AG04449 (cell line): Measurements from ENCODE around the gene LRMDA.

Experiments used
- CTCF ChIA-PET: fragments of 350-600 bp; formaldehyde crosslinking; extraction: SDS; loops from one replicate; lab custom pipeline; 2021; ENCODE audit warnings: antibody characterized with exemption; lab: Yijun Ruan, JAX
- POLR2A ChIA-PET: fragments of 400-600, 350-600 bp; formaldehyde crosslinking; extraction: SDS; loops from one replicate; lab custom pipeline; 2020; ENCODE audit warnings: antibody characterized with exemption, inconsistent platforms; lab: Yijun Ruan, JAX
- DNase-seq: peaks from one replicate; pipeline ENCODE4 v3.0.0-alpha.2; 2010; ENCODE audit warnings: low read depth, low spot score
- H3K4me3 ChIP-seq: 2 replicates; pipeline ENCODE4 v1.5.1; 2011; ENCODE audit warnings: low read depth, mild to moderate bottlenecking, control low read depth, low read length
- CTCF ChIP-seq: IDR thresholded peaks from one replicate; pipeline ENCODE4 v1.5.1; 2011; ENCODE audit warnings: mild to moderate bottlenecking, moderate library complexity, low read length, control low read depth, inconsistent platforms; ENCODE audit not compliant: insufficient read depth; ENCODE audit errors: missing control alignments

LRMDA gene

GRCh38 chr10:76282061-76283025 is 850.9 kb downstream of the LRMDA start:
- TF ChIP-seq CTCF, result no peak
- CTCF ChIA-PET, result interaction anchor here (0.9 to 1.1 kb wide), 2 partner anchors 16 to 94 kb away, joined by 3 read pairs; no protein-coding TSS in a partner anchor
- DNase-seq, result no peak

GRCh38 chr10:76284351-76284750 is 852.9 kb downstream of the LRMDA start:
- no peak for TF ChIP-seq CTCF
- ChIA-PET POLR2A (no interaction called here), CTCF (interaction anchor here (1.4 kb wide), 1 partner anchor 19 kb away, joined by 3 read pairs; no protein-coding TSS in a partner anchor)
- no peak for DNase-seq
- no peak overlapping the region for H3K4me3 ChIP-seq

More at GRCh38 chr10:76282061-76283025, 850.9 kb downstream of the LRMDA start:
- H3K4me3 ChIP-seq, result no peak overlapping the region
- POLR2A ChIA-PET, result no interaction called here

GRCh38 chr10:76285012-76285411 is 853.6 kb downstream of the LRMDA start:
- peak; percentile 72 for DNase-seq
- H3K4me3 ChIP-seq, result no peak overlapping the region
- ChIA-PET POLR2A (no interaction called here), CTCF (interaction anchor here (1.2 to 1.7 kb wide), 3 partner anchors 10 to 248 kb away, joined by 3 to 4 read pairs (median 4); no protein-coding TSS in a partner anchor)
- TF ChIP-seq CTCF, result no peak

- POLR2A ChIA-PET, result no interaction called here
- DNase-seq, result no peak
Observed at GRCh38 chr10:76285515-76285914, 854.1 kb downstream of the LRMDA start.

GRCh38 chr10:76286536-76286935 is 855.1 kb downstream of the LRMDA start:
- H3K4me3 ChIP-seq, result no peak overlapping the region
- no peak for DNase-seq
- CTCF ChIA-PET, result interaction anchor here (1.3 to 1.7 kb wide), 2 partner anchors 17 to 250 kb away, joined by 4 to 5 read pairs; no protein-coding TSS in a partner anchor
- TF ChIP-seq CTCF, result no peak
- POLR2A ChIA-PET, result no interaction called here

More at GRCh38 chr10:76285515-76285914, 854.1 kb downstream of the LRMDA start:
- H3K4me3 ChIP-seq, result no peak overlapping the region
- TF ChIP-seq CTCF, result no peak
- CTCF ChIA-PET, result interaction anchor here (1.2 to 1.7 kb wide), 3 partner anchors 9 to 249 kb away, joined by 4 to 5 read pairs (median 4); no protein-coding TSS in a partner anchor

- CTCF ChIA-PET, result interaction anchor here (1.6 kb wide), 1 partner anchor 16 kb away, joined by 6 read pairs; no protein-coding TSS in a partner anchor
Observed at GRCh38 chr10:76287856-76288255, 856.4 kb downstream of the LRMDA start.

More at GRCh38 chr10:76287856-76288255, 856.4 kb downstream of the LRMDA start:
- no peak overlapping the region for H3K4me3 ChIP-seq
- no peak for TF ChIP-seq CTCF
- no peak for DNase-seq
- POLR2A ChIA-PET, result interaction anchor here (0.5 kb wide), 1 partner anchor 1175 kb away, joined by 3 read pairs; no protein-coding TSS in a partner anchor
